ENCODE results near the gene CD163L1. TPM values are rescaled to one million over a fixed set of nuclear protein-coding genes. Genes with fewer than 3 reads are reported as not detected.

CD163L1 gene
- total RNA-seq, 2 donors from 2014 or later, result under 0.01 to 1.6 TPM

DNA sequence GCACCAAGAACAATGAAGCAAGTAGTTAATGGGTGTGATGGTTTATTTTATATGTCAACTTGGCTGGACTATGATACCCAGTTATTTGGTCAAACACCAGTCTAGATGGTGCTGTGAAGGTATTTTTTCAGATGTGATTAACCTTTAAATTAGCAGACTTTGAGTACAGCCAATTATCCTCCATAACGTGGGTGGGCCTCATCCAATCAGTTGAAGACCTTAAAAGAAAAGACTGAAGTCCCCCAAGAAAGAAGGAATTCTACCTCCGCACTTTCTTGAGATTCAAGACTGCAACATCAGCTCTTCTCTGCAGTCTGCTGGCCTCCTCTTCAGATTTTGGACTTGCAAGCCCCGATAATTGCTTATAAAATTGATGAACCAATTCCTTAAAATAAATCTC, 47.5 kb downstream of the CD163L1 start:
- intact Hi-C loops (cut with DNase I), result no loop called here

DNA sequence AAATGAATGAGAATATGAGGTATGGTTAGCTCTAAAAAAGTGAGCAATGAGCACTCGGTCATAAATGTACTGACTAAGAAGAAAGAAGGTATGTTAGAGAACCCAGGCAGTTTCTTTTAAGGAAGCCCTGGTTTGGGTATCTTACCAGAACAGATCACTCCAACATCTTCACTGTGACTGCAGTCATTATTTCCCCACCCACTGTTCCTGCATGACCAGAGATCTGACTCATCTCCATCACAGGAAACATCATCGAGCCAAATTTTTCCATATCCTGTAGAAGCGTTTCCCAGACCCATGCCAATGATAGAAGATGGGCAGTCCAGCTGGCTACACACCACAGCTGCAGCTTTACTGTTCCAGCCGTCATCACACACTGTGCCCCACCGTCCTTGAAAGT, 48.0 kb downstream of the CD163L1 start:
- Histone ChIP-seq H3K27me3 (no peaks in the 10 kb centered on the region), H3K9me3 (no peaks in the 10 kb centered on the region), H3K27ac (no peak overlapping the region), H3K4me1 (no peaks in the 10 kb centered on the region), H3K36me3 (replicated peaks in 1 of 2; ENCODE audit: insufficient read depth in 1 of 2, low read depth in 2 of 2) (no peaks in the 10 kb centered on the region), H3K4me3 (no peak overlapping the region)
- TF ChIP-seq, protein P1, sequence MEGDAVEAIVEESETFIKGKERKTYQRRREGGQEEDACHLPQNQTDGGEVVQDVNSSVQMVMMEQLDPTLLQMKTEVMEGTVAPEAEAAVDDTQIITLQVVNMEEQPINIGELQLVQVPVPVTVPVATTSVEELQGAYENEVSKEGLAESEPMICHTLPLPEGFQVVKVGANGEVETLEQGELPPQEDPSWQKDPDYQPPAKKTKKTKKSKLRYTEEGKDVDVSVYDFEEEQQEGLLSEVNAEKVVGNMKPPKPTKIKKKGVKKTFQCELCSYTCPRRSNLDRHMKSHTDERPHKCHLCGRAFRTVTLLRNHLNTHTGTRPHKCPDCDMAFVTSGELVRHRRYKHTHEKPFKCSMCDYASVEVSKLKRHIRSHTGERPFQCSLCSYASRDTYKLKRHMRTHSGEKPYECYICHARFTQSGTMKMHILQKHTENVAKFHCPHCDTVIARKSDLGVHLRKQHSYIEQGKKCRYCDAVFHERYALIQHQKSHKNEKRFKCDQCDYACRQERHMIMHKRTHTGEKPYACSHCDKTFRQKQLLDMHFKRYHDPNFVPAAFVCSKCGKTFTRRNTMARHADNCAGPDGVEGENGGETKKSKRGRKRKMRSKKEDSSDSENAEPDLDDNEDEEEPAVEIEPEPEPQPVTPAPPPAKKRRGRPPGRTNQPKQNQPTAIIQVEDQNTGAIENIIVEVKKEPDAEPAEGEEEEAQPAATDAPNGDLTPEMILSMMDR (IDR thresholded peaks at IDR 0.05), result no peak
- ATAC-seq (no peak), DNase-seq (no peak)
- intact Hi-C loops (cut with DNase I), result no loop called here
- 62 to 82% methylated on average over 5 of the region's 5 CpGs for WGBS, 2 donors

More for the DNA sequence above, 47.5 kb downstream of the CD163L1 start:
- Histone ChIP-seq H3K27ac (no peak overlapping the region), H3K27me3 (no peaks in the 10 kb centered on the region), H3K9me3 (no peaks in the 10 kb centered on the region), H3K4me1 (no peaks in the 10 kb centered on the region), H3K36me3 (replicated peaks in 1 of 2; ENCODE audit: insufficient read depth in 1 of 2, low read depth in 2 of 2) (no peaks in the 10 kb centered on the region), H3K4me3 (no peak overlapping the region)
- 67 to 74% methylated on average over 3 of the region's 3 CpGs for WGBS, 2 donors
- no peak for ATAC-seq
- DNase-seq, result no peak
- TF ChIP-seq POLR2A (IDR thresholded peaks at IDR 0.05), result no peak
- TF ChIP-seq, protein P1 (IDR thresholded peaks at IDR 0.05), result no peak

DNA sequence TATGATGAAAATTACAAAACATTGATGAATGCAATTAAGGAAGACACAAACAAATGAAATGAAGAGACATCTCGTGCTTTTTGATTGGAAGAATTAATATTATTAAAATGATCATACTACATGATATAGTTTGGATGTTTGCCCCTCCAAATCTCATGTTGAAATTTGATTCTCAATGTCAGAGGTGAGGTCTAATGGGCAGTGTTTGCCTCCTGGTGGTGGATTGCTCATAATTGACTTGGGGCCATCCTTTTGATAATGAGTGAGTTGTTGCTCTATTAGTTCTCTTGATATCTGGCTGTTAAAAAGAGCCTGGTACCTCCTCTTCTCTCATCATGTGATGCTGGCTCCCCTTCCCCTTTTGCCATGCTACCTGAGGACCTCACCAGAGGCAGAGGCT, 56.7 kb downstream of the CD163L1 start:
- 62 to 67% methylated on average over 1 of the region's 1 CpG for WGBS, 2 donors
- H3K36me3 ChIP-seq (replicated peaks in 1 of 2; ENCODE audit: insufficient read depth in 1 of 2, low read depth in 2 of 2), result no peaks in the 10 kb centered on the region
- no peak for TF ChIP-seq POLR2A (IDR thresholded peaks at IDR 0.05)
- TF ChIP-seq, protein P1 (IDR thresholded peaks at IDR 0.05), result no peak
- peaks cover 9% of the 10 kb centered on the region for H3K4me1 ChIP-seq
- intact Hi-C loops (cut with DNase I), result no loop called here
- no peaks in the 10 kb centered on the region for H3K27me3 ChIP-seq
- H3K27ac ChIP-seq, result no peak overlapping the region
- DNase-seq (no peak), ATAC-seq (no peak)
- H3K9me3 ChIP-seq, result no peaks in the 10 kb centered on the region
- no peak overlapping the region for H3K4me3 ChIP-seq

DNA sequence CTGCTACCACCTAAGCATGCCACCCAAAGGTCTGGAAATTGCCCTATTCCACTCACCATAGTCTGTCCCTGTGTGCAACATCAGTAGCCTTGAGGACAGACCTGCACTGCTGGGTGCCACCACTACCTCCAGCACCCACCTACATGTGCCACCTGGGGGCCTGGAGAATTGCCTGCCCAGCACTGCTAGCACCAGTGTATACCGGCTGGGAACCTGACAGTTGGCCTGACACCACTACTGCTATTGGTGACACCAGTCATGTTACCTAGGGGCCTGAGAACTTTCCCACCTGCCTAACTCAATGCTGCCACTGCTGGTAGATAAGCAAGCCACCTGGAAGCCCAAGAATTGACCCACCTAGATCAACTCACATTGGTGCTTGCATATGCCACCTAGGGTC, 60.8 kb downstream of the CD163L1 start:
- peak; percentile 74 for ATAC-seq
- H3K36me3 ChIP-seq (replicated peaks in 1 of 2; ENCODE audit: insufficient read depth in 1 of 2, low read depth in 2 of 2), result no peaks in the 10 kb centered on the region
- 25% methylated on average over 1 of the region's 1 CpG; no CpG with 5 or more reads in 1 of the 2 donors for WGBS, 2 donors
- no peak overlapping the region for H3K27ac ChIP-seq
- intact Hi-C loops (cut with DNase I), result no loop called here
- no peak for TF ChIP-seq POLR2A (IDR thresholded peaks at IDR 0.05)
- TF ChIP-seq, protein P1 (IDR thresholded peaks at IDR 0.05), result peak in 1 of 7 experiments; percentile 19
- H3K27me3 ChIP-seq, result no peaks in the 10 kb centered on the region
- H3K4me1 ChIP-seq, result peaks cover 9% of the 10 kb centered on the region
- no peak overlapping the region for H3K4me3 ChIP-seq
- peak; percentile 38 to 84 (median 54) for DNase-seq
- H3K9me3 ChIP-seq, result no peaks in the 10 kb centered on the region

DNA sequence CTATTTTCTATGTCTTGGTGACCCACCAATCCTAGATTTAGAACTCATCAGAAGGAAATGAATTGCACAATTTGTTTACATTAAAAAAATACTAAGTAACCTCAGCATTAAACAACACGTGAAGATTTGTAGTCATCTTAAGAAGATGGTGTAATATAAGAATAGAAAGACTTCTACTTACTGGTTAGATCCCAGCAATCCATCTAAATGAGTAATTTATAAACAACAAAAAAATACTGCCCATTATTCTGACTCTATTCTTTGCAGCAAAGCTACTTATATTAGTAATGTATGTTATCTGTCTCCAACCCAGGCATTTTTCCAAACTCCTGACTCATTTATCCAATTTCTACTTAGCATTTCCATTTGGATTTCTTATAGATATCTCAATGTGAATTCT, 67.8 kb downstream of the CD163L1 start:
- ATAC-seq (no peak), DNase-seq (no peak)
- no peaks in the 10 kb centered on the region for H3K4me1 ChIP-seq
- H3K27ac ChIP-seq, result no peak overlapping the region
- no peaks in the 10 kb centered on the region for H3K27me3 ChIP-seq
- 57 to 59% methylated on average over 1 of the region's 1 CpG for WGBS, 2 donors
- H3K4me3 ChIP-seq, result no peak overlapping the region
- H3K9me3 ChIP-seq, result no peaks in the 10 kb centered on the region
- no peaks in the 10 kb centered on the region for H3K36me3 ChIP-seq (replicated peaks in 1 of 2; ENCODE audit: insufficient read depth in 1 of 2, low read depth in 2 of 2)
- TF ChIP-seq POLR2A (IDR thresholded peaks at IDR 0.05), result no peak
- TF ChIP-seq, protein P1 (IDR thresholded peaks at IDR 0.05), result no peak
- intact Hi-C loops (cut with DNase I), result no loop called here

Data from body of pancreas (tissue), 4 donors.